Left ventricle myocardium inferior (tissue), 1 donor: ENCODE measurements around the gene SLC38A10. TPM values are rescaled to one million over a fixed set of nuclear protein-coding genes. Genes with fewer than 3 reads are reported as not detected.
A peak's percentile ranks its signal among the peaks of the same experiment; 100 is the strongest.

Experiments
- DNase-seq: peaks from one replicate; pipeline ENCODE4 v3.0.0-alpha.2; 2020
- H3K27ac ChIP-seq: fragments of 200-600 bp; replicated peaks from 2 replicates; pipeline ENCODE4 v1.8.0; 2021
- H3K27me3 ChIP-seq: fragments of 200-600 bp; 2 replicates; pipeline ENCODE4 v1.8.0; 2021; ENCODE audit warnings: low read depth
- H3K36me3 ChIP-seq: fragments of 200-600 bp; 2 replicates; pipeline ENCODE4 v1.8.0; 2021
- H3K4me1 ChIP-seq: fragments of 200-600 bp; 2 replicates; pipeline ENCODE4 v1.8.0; 2021
- H3K4me3 ChIP-seq: fragments of 200-600 bp; 2 replicates; pipeline ENCODE4 v1.8.0; 2021; ENCODE audit warnings: mild to moderate bottlenecking, moderate library complexity
- H3K9me3 ChIP-seq: fragments of 200-600 bp; replicated peaks from 2 replicates; pipeline ENCODE4 v1.8.0; 2021
- CTCF ChIP-seq: fragments of 200-600 bp; IDR thresholded peaks from 2 replicates; pipeline ENCODE4 v1.8.0; 2021; ENCODE audit warnings: antibody characterized with exemption, mild to moderate bottlenecking, borderline replicate concordance
- intact Hi-C: fragments of 100-400 bp; cut with micrococcal nuclease; formaldehyde crosslinking; loops from one replicate; pipeline ENCODE4 v1.11.0; 2022
- total RNA-seq: library from RNA; stranded (reverse); fragmentation: NEBNext Ultra II Directional; extraction: Animal tissue kit (Norgen Biotek cat#: 25700); gene quantifications from one replicate; pipeline ENCODE4 v1.2.1, GENCODE V29; 2021
- donor health status: DM: no; HTN: yes; CAD: no; lungs with severe emphysema.

The SLC38A10 gene
- total RNA-seq, 1 donor from 2014 or later: 50.1 TPM

DNA sequence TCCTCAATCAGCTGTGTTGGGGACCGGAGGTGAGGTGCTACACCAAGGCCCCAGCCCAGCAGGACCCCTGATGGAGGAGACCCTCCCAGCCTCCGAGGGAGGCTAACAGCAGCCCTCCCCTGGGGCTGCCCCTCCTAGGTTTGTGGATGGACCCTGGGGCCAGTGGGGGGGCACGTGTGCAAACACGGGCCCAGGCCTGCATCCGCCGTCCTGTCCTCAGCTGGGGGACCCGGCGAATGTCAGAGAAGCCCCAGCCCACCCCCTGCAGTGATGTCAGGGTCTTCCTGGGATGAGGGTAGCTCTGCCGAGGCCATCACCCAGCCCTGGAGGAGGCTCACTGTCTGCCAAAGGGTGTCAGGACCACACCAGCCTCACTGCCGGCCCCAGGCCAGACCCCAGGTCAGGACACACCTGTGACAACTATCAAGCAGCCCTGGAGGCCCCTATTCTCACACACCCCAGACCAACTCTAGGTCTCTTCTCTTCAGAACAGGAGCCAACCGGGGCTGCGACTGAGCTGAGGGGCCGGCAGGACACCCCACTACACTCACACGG lies 99.1 kb downstream of the SLC38A10 start:
- intact Hi-C loops: no loop called here
- Histone ChIP-seq H3K9me3 (no peaks in the 10 kb centered on the region), H3K36me3 (peaks cover 18% of the 10 kb centered on the region)

More for the DNA sequence above, 99.1 kb downstream of the SLC38A10 start:
- Histone ChIP-seq H3K4me1 (peaks cover 51% of the 10 kb centered on the region), H3K4me3 (no peak overlapping the region), H3K27ac (peak overlapping the region; percentile 89), H3K27me3 (no peaks in the 10 kb centered on the region)
- no peak for TF ChIP-seq CTCF
- no peak for DNase-seq

Other genes with a start within 250 kb of the SLC38A10 start
- gene PVALEF, start 129.8 kb downstream of the SLC38A10 start, total RNA-seq: not detected
- 2.3 TPM for gene AATK, start 129.1 kb downstream of the SLC38A10 start, total RNA-seq
- 7.6 TPM for gene CEP131, start 72.3 kb downstream of the SLC38A10 start, total RNA-seq
- gene TEPSIN, start 56.3 kb downstream of the SLC38A10 start, total RNA-seq: 15.9 TPM
- 61.5 TPM for gene NDUFAF8, start 56.0 kb downstream of the SLC38A10 start, total RNA-seq
- gene BAHCC1, start 100.2 kb upstream of the SLC38A10 start, total RNA-seq: 7.3 TPM
- 342 TPM for gene ACTG1, start 217.5 kb upstream of the SLC38A10 start, total RNA-seq
- 0.38 TPM for gene FSCN2, start 233.1 kb upstream of the SLC38A10 start, total RNA-seq